H1 (cell line): ENCODE results near the gene OR4Q3. TPM values are rescaled to one million over a fixed set of nuclear protein-coding genes. Genes with fewer than 3 reads are reported as not detected.

ENCODE experiments used
- CTCF ChIA-PET: fragments of 300-600 bp; sonication (Branson Sonifier 250); formaldehyde crosslinking; loops from one replicate; lab custom pipeline; 2021; ENCODE audit not compliant: partially characterized antibody; lab: Charles Lee
- POLR2A ChIA-PET: fragments of 300-600 bp; sonication (Branson Sonifier 250); formaldehyde crosslinking; loops from one replicate; lab custom pipeline; 2021; ENCODE audit warnings: inconsistent platforms; ENCODE audit not compliant: partially characterized antibody; lab: Charles Lee
- DNase-seq, 2 experiments: peaks; one replicate each; pipeline versions ENCODE4 v3.0.0 to v3.0.0-alpha.2; 2010 to 2022; ENCODE audit warnings: low spot score in 2 of 2, low read depth in 1 of 2, mixed read lengths in 1 of 2
- FAIRE-seq: peaks from 2 replicates; lab custom pipeline; 2011; peaks lifted over from hg19 to GRCh38; lab: Jason Lieb, UNC
- H2AFZ ChIP-seq: 2 replicates; pipeline ENCODE4 v1.8.1; 2012; ENCODE audit warnings: low read length, inconsistent platforms
- H2AK5ac ChIP-seq: 2 replicates; pipeline ENCODE4 v1.6.1; 2013; ENCODE audit warnings: low read depth, low read length
- H2BK120ac ChIP-seq: replicated peaks from 2 replicates; pipeline ENCODE3; 2013; ENCODE audit warnings: low read depth, low read length, inconsistent platforms
- H2BK12ac ChIP-seq: 2 replicates; pipeline ENCODE4 v1.6.1; 2013; ENCODE audit warnings: low read depth, low read length
- H2BK15ac ChIP-seq: 2 replicates; pipeline ENCODE4 v1.6.1; 2013; ENCODE audit warnings: low read length
- H2BK20ac ChIP-seq: 2 replicates; pipeline ENCODE4 v1.6.1; 2013; ENCODE audit warnings: low read length
- H2BK5ac ChIP-seq: 2 replicates; pipeline ENCODE4 v1.6.1; 2013; ENCODE audit warnings: low read depth, low read length
- H3K14ac ChIP-seq: 2 replicates; pipeline ENCODE4 v1.6.1; 2013; ENCODE audit warnings: inconsistent platforms; ENCODE audit not compliant: insufficient read length
- H3K18ac ChIP-seq: 2 replicates; pipeline ENCODE4 v1.6.1; 2013; ENCODE audit warnings: low read length; ENCODE audit errors: extremely low read depth
- H3K23ac ChIP-seq: 2 replicates; pipeline ENCODE4 v1.6.1; 2013; ENCODE audit warnings: inconsistent platforms; ENCODE audit not compliant: insufficient read length
- H3K23me2 ChIP-seq: 2 replicates; pipeline ENCODE4 v1.6.1; 2013; ENCODE audit warnings: low read depth, low read length
- H3K27ac ChIP-seq: 2 replicates; pipeline ENCODE4 v1.6.1; 2011; ENCODE audit warnings: low read depth, low read length, inconsistent platforms
- H3K27me3 ChIP-seq, 4 experiments: replicated peaks in 1 of 4; 1 replicate in 1 of 4; 2 replicates in 3 of 4; pipeline versions ENCODE4 v1.6.1 to v1.8.1; 2011 to 2013; ENCODE audit warnings: low read length in 3 of 4, mild to moderate bottlenecking in 3 of 4, inconsistent platforms in 2 of 4, mixed read lengths in 2 of 4, moderate library complexity in 1 of 4; ENCODE audit not compliant: control insufficient read depth in 3 of 4, insufficient read depth in 3 of 4; ENCODE audit errors: extremely low read depth in 1 of 4
- H3K36me3 ChIP-seq, 4 experiments: 2 replicates each; pipeline versions ENCODE4 v1.6.1 to v1.8.1; 2011 to 2013; ENCODE audit warnings: mild to moderate bottlenecking in 4 of 4, low read length in 3 of 4, moderate library complexity in 2 of 4, control low read depth in 1 of 4, inconsistent platforms in 1 of 4; ENCODE audit not compliant: insufficient read depth in 4 of 4, control insufficient read depth in 2 of 4
- H3K4ac ChIP-seq: replicated peaks from 2 replicates; pipeline ENCODE3; 2013; ENCODE audit warnings: low read length, low read depth, mixed read lengths, inconsistent platforms; ENCODE audit not compliant: insufficient read length
- H3K4me1 ChIP-seq, 4 experiments: replicated peaks in 1 of 4; 1 replicate in 1 of 4; 2 replicates in 3 of 4; pipeline versions ENCODE4 v1.6.1 to v1.8.1; 2011 to 2013; ENCODE audit warnings: low read length in 3 of 4, inconsistent platforms in 2 of 4, mixed read lengths in 1 of 4; ENCODE audit not compliant: insufficient read depth in 4 of 4, control insufficient read depth in 3 of 4
- H3K4me2 ChIP-seq, 2 experiments: 2 replicates each; pipeline versions ENCODE4 v1.6.1 to v1.8.1; 2011 to 2013; ENCODE audit warnings: low read depth in 2 of 2, low read length in 2 of 2, control low read depth in 1 of 2, inconsistent platforms in 1 of 2, mild to moderate bottlenecking in 1 of 2; ENCODE audit not compliant: insufficient read depth in 1 of 2
- H3K4me3 ChIP-seq, 4 experiments: fragments of 200-600, 300-600 bp in 1 of 4; sonication (generic), shearing (Covaris generic), sonication (Bioruptor Twin) in 1 of 4; 2 replicates each; pipeline versions ENCODE4 v1.5.1 to v1.8.1; 2011 to 2016; ENCODE audit warnings: low read length in 4 of 4, low read depth in 3 of 4, control low read depth in 2 of 4, inconsistent platforms in 2 of 4, mild to moderate bottlenecking in 2 of 4, mixed read lengths in 1 of 4, moderate library complexity in 1 of 4; ENCODE audit not compliant: insufficient read depth in 2 of 4; ENCODE audit errors: extremely low read depth in 1 of 4
- H3K56ac ChIP-seq: replicated peaks from 2 replicates; pipeline ENCODE3; 2013; ENCODE audit warnings: low read depth, mild to moderate bottlenecking, mixed read lengths, low read length, inconsistent platforms; ENCODE audit not compliant: insufficient read length
- H3K79me1 ChIP-seq: 2 replicates; pipeline ENCODE4 v1.6.1; 2013; ENCODE audit warnings: low read depth, low read length, control low read depth
- H3K79me2 ChIP-seq, 2 experiments: 2 replicates each; pipeline versions ENCODE4 v1.6.1 to v1.8.1; 2012 to 2013; ENCODE audit warnings: low read length in 2 of 2, mild to moderate bottlenecking in 2 of 2, inconsistent platforms in 1 of 2; ENCODE audit not compliant: insufficient read depth in 2 of 2, control insufficient read depth in 1 of 2
- H3K9ac ChIP-seq, 4 experiments: replicated peaks in 1 of 4; 1 replicate in 1 of 4; 2 replicates in 3 of 4; pipeline versions ENCODE4 v1.6.1 to v1.8.1; 2011 to 2013; ENCODE audit warnings: low read depth in 3 of 4, low read length in 3 of 4, control low read depth in 2 of 4, mild to moderate bottlenecking in 2 of 4, moderate library complexity in 2 of 4, inconsistent platforms in 1 of 4; ENCODE audit errors: extremely low read depth in 1 of 4
- H3K9me3 ChIP-seq, 2 experiments: 2 replicates each; pipeline versions ENCODE4 v1.6.1 to v1.8.1; 2012 to 2013; ENCODE audit warnings: mild to moderate bottlenecking in 2 of 2, moderate library complexity in 2 of 2, control low read depth in 1 of 2, inconsistent platforms in 1 of 2, low read depth in 1 of 2, low read length in 1 of 2, mixed read lengths in 1 of 2; ENCODE audit not compliant: insufficient read depth in 2 of 2
- H4K20me1 ChIP-seq, 2 experiments: replicated peaks in 1 of 2; 2 replicates each; pipeline versions ENCODE3 to v1.8.1; 2011 to 2013; ENCODE audit warnings: inconsistent platforms in 2 of 2, low read length in 2 of 2, mild to moderate bottlenecking in 1 of 2; ENCODE audit not compliant: insufficient read depth in 2 of 2, control insufficient read depth in 1 of 2
- H4K5ac ChIP-seq: 2 replicates; pipeline ENCODE4 v1.6.1; 2013; ENCODE audit warnings: low read length, low read depth, mixed read lengths, inconsistent platforms; ENCODE audit not compliant: insufficient read length
- H4K8ac ChIP-seq: 2 replicates; pipeline ENCODE4 v1.8.0; 2013; ENCODE audit warnings: mild to moderate bottlenecking, moderate library complexity, low read length, inconsistent platforms; ENCODE audit not compliant: insufficient read depth; ENCODE audit errors: extremely low read depth
- H4K91ac ChIP-seq: replicated peaks from 2 replicates; pipeline ENCODE3; 2013; ENCODE audit warnings: low read length, mixed read lengths, inconsistent platforms; ENCODE audit not compliant: insufficient read length
- HDAC6 ChIP-seq: IDR thresholded peaks from one replicate; pipeline ENCODE4 v1.7.1; 2012; ENCODE audit warnings: low read depth, mild to moderate bottlenecking, inconsistent platforms, low read length, moderate library complexity
- KDM5A ChIP-seq: fragments of 200-600 bp; IDR thresholded peaks from 2 replicates; pipeline ENCODE4 v1.7.1; 2012; ENCODE audit warnings: mild to moderate bottlenecking, low read length, inconsistent platforms, mixed read lengths
- NANOG ChIP-seq: IDR thresholded peaks from 2 replicates; pipeline ENCODE4 v1.6.1; 2011; ENCODE audit warnings: low read length, low read depth, mild to moderate bottlenecking, inconsistent platforms; ENCODE audit not compliant: insufficient read depth, poor library complexity, severe bottlenecking
- RAD21 ChIP-seq, 2 experiments: IDR thresholded peaks in 1 of 2; conservative IDR thresholded peaks in 1 of 2; 2 replicates each; pipeline ENCODE4 v1.6.1; 2011; ENCODE audit warnings: low read depth in 2 of 2, low read length in 2 of 2, improper control_type of control experiment in 1 of 2, inconsistent platforms in 1 of 2, mild to moderate bottlenecking in 1 of 2, moderate library complexity in 1 of 2
- RFX5 ChIP-seq: IDR thresholded peaks from 2 replicates; pipeline ENCODE4 v1.6.1; 2011; ENCODE audit warnings: low read depth, low read length, improper control_type of control experiment, borderline replicate concordance
- SP2 ChIP-seq: IDR thresholded peaks from 2 replicates; pipeline ENCODE4 v1.6.1; 2012; ENCODE audit warnings: mild to moderate bottlenecking, low read length, inconsistent platforms
- SRF ChIP-seq: IDR thresholded peaks from 2 replicates; pipeline ENCODE4 v1.6.1; 2011; ENCODE audit warnings: mild to moderate bottlenecking, low read depth, low read length, moderate library complexity
- TAF7 ChIP-seq: optimal IDR thresholded peaks from 2 replicates; pipeline ENCODE3; 2011; ENCODE audit warnings: low read depth, mild to moderate bottlenecking, inconsistent platforms, low read length, moderate library complexity, borderline replicate concordance
- TBP ChIP-seq: IDR thresholded peaks from 2 replicates; pipeline ENCODE4 v1.6.1; 2011; ENCODE audit warnings: low read depth, low read length, improper control_type of control experiment
- TCF12 ChIP-seq: IDR thresholded peaks from 2 replicates; pipeline ENCODE4 v1.6.1; 2011; ENCODE audit warnings: low read depth, mild to moderate bottlenecking, low read length
- WGBS, 2 experiments: shearing (Covaris generic) in 1 of 2; methylation state at CpG; one replicate each; pipeline versions ENCODE4 v1.1.6 to v1.1.7; 2013 to 2015; ENCODE audit warnings: low lambda C conversion rate in 2 of 2, mixed read lengths in 2 of 2, inconsistent platforms in 1 of 2, low coverage in 1 of 2, missing lambda C conversion rate in 1 of 2; ENCODE audit not compliant: insufficient replicate concordance in 2 of 2, insufficient coverage in 1 of 2, insufficient read length in 1 of 2; ENCODE audit errors: extremely low coverage in 1 of 2, missing lambda C conversion rate in 1 of 2; 5-methylcytosine and 5-hydroxymethylcytosine counted together
- long read RNA-seq, 2 experiments: library from RNA in 1 of 2; library from capped mRNA in 1 of 2; stranded (forward); transcript quantifications; one replicate each; pipeline ENCODE4 v2.0.0, GENCODE V29; 2021; ENCODE audit warnings: inconsistent platforms in 1 of 2
- polyA minus RNA-seq, 3 experiments: library from RNA; depleted of rRNA, polyadenylated mRNA; stranded (reverse); fragments of >200 nt; gene quantifications; 1 replicate in 2 of 3; 2 replicates in 1 of 3; pipeline ENCODE4 v1.2.3, GENCODE V29; 2011
- polyA plus RNA-seq, 7 experiments: library from polyadenylated mRNA; depleted of rRNA in 3 of 7; stranded (reverse) in 5 of 7; unstranded in 2 of 7; fragments of >200 nt in 5 of 7; fragments of 200-250 nt in 2 of 7; gene quantifications; 1 replicate in 5 of 7; 2 replicates in 1 of 7; 4 replicates in 1 of 7; pipeline versions ENCODE4 v1.2.1 to v1.2.3, GENCODE V29; 2011 to 2013; ENCODE audit warnings: missing spikeins in 2 of 7, mixed read lengths in 2 of 7
- total RNA-seq: library from RNA; stranded (reverse); fragmentation: NEBNext Ultra II Directional; extraction: Animal tissue kit (Norgen Biotek cat#: 25700); gene quantifications from 2 replicates; pipeline ENCODE4 v1.2.1, GENCODE V29; 2021
- TF ChIP-seq, protein P1 (sequence below): IDR thresholded peaks from 2 replicates; pipeline ENCODE4 v1.6.1; 2012; ENCODE audit warnings: low read length, inconsistent platforms

OR4Q3 gene
- not detected in 2 replicates for total RNA-seq
- polyA plus RNA-seq (2011; rRNA removed), result not detected in 2 replicates
- not detected for polyA plus RNA-seq (2011; cell fraction: cytosol; rRNA removed)
- polyA plus RNA-seq (2011; cell fraction: nucleus; rRNA removed), result not detected
- not detected in 4 replicates for polyA plus RNA-seq (2012, experiment 1 of 2)
- polyA plus RNA-seq (2012, experiment 2 of 2), result not detected
- polyA plus RNA-seq (2013, experiment 1 of 2), result not detected
- polyA plus RNA-seq (2013, experiment 2 of 2), result not detected
- polyA minus RNA-seq (2011; rRNA and poly(A)+ RNA removed), result not detected in 2 replicates
- not detected for polyA minus RNA-seq (2011; cell fraction: cytosol; rRNA and poly(A)+ RNA removed)
- polyA minus RNA-seq (2011; cell fraction: nucleus; rRNA and poly(A)+ RNA removed), result not detected
- long read RNA-seq, experiment 1, result 0 reads
- long read RNA-seq, experiment 2, result 0 reads

- H2BK15ac ChIP-seq, result no peak within 1 kb of the TSS
- no peaks in the 10 kb centered on the region; a peak in 1 of 8 replicates for H3K36me3 ChIP-seq
- H3K79me1 ChIP-seq, result no peaks in the 10 kb centered on the region
- 83% methylated on average over 1 of the region's 1 CpG; no CpG with 5 or more reads in 1 of the 2 experiments for WGBS, 2 experiments
- H2AK5ac ChIP-seq, result no peak within 1 kb of the TSS
- H2BK12ac ChIP-seq, result no peak within 1 kb of the TSS
- no peak within 1 kb of the TSS for H3K27ac ChIP-seq
- TF ChIP-seq TAF7 (no peak), HDAC6 (no peak), KDM5A (no peak), TCF12 (no peak), NANOG (no peak), RFX5 (no peak), SRF (no peak), RAD21 (IDR thresholded peaks at IDR 0.05 in 1 of 2, conservative IDR thresholded peaks at IDR 0.05 in 1 of 2; ENCODE audit: low read depth in 2 of 2, low read length in 2 of 2) (no peak), TBP (no peak), SP2 (no peak)
- TF ChIP-seq, protein P1, sequence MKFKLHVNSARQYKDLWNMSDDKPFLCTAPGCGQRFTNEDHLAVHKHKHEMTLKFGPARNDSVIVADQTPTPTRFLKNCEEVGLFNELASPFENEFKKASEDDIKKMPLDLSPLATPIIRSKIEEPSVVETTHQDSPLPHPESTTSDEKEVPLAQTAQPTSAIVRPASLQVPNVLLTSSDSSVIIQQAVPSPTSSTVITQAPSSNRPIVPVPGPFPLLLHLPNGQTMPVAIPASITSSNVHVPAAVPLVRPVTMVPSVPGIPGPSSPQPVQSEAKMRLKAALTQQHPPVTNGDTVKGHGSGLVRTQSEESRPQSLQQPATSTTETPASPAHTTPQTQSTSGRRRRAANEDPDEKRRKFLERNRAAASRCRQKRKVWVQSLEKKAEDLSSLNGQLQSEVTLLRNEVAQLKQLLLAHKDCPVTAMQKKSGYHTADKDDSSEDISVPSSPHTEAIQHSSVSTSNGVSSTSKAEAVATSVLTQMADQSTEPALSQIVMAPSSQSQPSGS, result no peak
- H4K8ac ChIP-seq, result no peak within 1 kb of the TSS
- H3K9ac ChIP-seq, result no peak within 1 kb of the TSS
- H3K79me2 ChIP-seq, result no peaks in the 10 kb centered on the region
- no peak within 1 kb of the TSS for H2BK20ac ChIP-seq
- H2BK5ac ChIP-seq, result no peak within 1 kb of the TSS
- no peak within 1 kb of the TSS for H4K5ac ChIP-seq
- FAIRE-seq, result no peak
- peaks cover 25 to 40% of the 10 kb centered on the region in 2 experiments for H3K9me3 ChIP-seq
- no peaks in the 10 kb centered on the region for H3K23me2 ChIP-seq
- no peak within 1 kb of the TSS for H3K14ac ChIP-seq
- H4K91ac ChIP-seq, result no peak within 1 kb of the TSS
- no peak within 1 kb of the TSS for H3K56ac ChIP-seq
- no peak within 1 kb of the TSS for H2AFZ ChIP-seq
- H3K4me2 ChIP-seq, result no peak within 1 kb of the TSS
- H2BK120ac ChIP-seq, result no peak within 1 kb of the TSS
- H3K23ac ChIP-seq, result no peak within 1 kb of the TSS
- H4K20me1 ChIP-seq, result no peaks in the 10 kb centered on the region
- no peaks in the 10 kb centered on the region for H3K27me3 ChIP-seq
- H3K18ac ChIP-seq, result no peak within 1 kb of the TSS
- H3K4ac ChIP-seq, result no peak within 1 kb of the TSS
- ChIA-PET POLR2A (no interaction called here), CTCF (no interaction called here)
- no peaks in the 10 kb centered on the region for H3K4me1 ChIP-seq
- no peak within 1 kb of the TSS for H3K4me3 ChIP-seq
- DNase-seq, result no peak
Measured at GRCh38 chr14:19743256-19743655, at the start of gene OR4Q3. Gene OR4Q3, plus strand, starts transcription at chr14:19743571.
